HG03457 (cell line): ENCODE results near the gene SLC4A9.
"Not testable (repeated sequence)": the region's sequence is repeated elsewhere in the genome, so short reads cannot be mapped to it uniquely, and the experiment has no call there.

ENCODE experiments used
- ATAC-seq: cut with Tn5 transposase; IDR thresholded peaks from one replicate; pipeline ENCODE4 v1.9.1; 2021; ENCODE audit warnings: moderate number of reproducible peaks; ENCODE audit not compliant: unreplicated experiment

Gene SLC4A9

DNA sequence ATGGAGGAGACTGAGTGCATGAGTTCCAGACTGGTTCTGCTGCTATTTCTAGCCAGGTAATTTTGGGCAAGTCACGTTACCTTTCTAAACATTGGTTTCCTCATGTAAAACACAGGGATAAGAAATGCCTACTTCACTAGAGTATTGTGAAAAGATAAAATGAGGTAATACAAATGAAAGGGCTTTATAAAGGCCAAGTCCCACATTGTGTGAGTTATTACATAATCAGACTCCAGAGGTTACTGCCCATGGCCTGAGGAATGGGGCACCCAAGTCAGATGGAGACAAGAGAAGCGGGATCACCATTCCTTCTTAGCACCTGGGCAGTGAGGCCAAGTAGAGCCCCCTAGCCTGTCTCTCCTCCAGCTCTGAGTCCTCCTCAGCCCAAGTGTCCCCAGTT lies 21.1 kb upstream of the SLC4A9 start:
- ATAC-seq = no peak

DNA sequence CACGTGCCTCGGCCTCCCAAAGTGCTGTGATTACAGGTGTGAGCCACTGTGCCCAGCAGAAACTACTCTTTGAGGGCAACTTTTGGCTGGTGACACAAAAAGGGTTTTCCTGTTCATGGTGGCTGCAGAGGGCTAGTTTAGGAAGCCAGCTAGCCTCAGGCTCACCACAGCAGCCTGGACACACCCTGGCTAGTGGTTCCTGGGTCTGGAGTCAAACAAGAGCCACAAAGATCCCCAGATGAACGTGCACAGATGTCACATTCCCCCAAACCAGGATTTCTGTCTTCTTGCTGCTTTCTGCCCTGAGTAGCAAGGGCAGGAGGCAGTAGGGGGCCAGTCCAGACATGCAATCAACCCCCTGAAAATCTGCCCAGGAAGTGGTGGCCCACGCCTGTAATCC lies 20.4 kb upstream of the SLC4A9 start:
- ATAC-seq = no peak

DNA sequence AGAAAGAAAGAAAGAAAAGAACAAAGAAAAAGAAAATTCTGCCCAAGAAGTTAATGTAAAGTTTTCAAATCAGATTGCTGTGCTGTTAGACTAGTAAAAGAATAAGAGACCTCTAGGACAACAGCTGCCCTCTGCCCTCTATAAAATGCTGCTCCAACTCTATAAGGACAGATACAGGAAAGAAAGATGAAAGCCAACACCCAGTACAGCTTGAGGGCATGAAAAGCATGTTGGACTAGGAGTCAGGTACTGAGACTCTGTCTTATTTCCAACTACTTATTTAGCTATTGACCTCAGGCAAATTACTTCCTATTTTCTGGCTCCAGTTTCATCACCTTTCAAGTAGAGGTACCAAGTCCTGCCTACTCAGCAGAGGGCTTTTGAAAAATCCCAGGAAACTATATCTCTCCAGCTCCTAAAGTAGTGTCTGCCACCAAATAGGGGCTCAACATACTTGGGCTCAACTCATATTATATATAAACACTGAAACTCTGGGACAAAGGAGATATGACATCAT lies 19.3 kb upstream of the SLC4A9 start:
- no peak for ATAC-seq

DNA sequence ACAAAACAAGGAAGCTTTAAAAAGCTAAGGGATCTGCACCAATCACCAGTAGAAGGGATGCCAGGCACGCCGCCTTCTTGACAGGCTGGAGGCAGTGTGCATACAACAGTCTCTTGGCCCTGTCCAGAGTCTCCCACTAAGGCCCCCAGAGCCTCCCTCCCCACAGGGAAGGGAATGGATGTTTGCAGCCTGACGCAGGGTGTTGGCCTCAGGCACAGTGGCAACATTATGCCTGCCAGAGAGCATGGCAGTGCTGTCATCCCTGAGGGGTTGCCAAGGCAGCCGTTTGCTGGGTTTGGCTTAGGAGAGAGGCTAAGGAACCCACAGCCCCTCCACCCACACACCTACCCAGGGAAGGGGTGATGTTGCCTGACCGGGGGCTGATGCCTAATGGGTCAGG lies 18.4 kb upstream of the SLC4A9 start:
- ATAC-seq = no peak

DNA sequence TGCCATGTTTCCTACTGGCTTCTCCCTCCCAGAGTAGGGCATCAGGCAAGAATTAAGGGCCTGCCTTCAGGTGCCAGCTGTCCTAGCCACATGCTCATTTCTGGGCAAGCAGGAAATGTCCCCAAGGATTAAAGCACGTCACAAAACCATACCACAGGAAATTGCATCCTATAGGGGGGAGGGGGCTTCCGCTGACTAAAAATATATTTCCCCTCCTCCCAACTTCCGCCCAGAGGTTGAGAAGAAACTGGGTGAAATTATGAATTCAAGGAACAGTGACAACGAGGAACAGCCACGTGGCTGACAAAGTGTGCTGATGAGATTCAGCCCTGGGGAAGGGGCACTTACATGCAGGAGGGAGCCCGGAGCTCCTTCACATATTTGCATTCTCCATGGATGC lies 17.7 kb upstream of the SLC4A9 start:
- no peak for ATAC-seq

DNA sequence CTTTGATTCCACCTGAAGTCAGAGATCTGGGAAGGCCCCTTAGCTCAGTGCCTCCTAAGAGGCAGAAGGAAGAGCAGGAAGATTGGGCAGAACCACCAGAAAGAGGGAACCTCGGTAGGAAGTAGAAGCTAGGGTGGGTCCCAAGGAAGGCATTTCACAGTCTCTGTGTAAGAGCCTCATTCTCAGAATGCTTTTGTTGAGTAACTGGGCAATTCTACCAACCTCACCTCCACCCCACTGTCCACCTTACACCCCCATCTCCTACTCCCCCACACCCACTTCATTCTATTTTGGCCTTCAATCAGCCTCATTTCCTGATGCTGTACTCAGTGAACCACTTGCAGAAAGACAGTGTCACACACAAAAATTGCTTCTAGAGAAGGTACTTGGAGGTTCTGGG lies 17.1 kb upstream of the SLC4A9 start:
- no peak for ATAC-seq

DNA sequence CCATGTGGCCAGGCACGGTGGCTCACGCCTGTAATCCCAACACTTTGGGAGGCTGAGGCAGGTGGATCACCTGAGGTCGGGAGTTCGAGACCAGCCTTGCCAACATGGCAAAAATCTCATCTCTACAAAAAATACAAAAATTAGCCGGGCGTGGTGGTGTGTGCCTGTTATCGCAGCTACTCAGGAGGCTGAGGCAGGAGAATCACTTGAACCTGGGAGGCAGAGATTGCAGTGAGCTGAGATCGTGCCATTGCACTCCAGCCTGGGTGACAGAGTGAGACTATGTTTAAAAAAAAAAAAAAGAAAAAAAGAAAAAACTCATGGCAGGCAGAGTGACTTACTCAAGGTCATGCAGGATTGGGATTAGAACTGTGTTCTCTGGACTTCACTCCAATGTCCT lies 16.1 kb upstream of the SLC4A9 start:
- ATAC-seq = not testable (repeated sequence)

DNA sequence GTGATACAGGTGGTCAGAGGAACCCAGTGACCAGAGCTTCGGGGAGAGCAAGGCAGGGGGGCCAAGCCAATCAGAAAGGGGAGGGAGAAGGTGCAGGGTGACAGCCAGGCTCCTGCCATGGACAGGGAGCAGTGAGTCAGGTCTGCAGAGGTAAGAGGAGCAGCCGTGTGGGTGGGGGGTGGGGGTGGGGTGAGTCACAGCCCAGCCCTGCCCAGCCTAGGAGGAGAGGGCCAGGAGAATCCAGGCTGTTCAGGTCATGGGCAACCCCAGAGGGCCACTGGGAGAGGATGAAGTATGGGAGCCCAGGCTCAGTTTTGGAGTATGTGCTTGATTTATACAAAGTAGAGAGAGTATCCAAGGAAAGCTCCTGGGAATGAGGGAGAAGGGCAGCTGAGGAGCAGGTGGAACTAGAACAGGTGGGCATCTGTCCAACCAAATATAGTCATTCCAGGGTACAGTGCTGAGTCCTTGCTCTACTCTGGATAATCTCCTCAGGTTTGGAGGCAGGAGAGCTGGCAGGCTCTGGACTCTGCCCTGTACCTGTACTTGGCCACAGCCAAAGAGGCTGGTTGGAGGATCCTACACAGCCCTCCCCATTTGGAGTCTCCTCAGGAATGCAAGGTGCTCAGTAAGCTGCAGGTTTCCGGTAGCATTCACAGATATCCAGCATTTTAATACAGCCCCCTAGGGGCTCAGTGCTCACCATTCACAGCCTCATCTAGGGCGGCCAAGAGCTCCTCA lies 15.1 kb upstream of the SLC4A9 start:
- ATAC-seq = no peak

DNA sequence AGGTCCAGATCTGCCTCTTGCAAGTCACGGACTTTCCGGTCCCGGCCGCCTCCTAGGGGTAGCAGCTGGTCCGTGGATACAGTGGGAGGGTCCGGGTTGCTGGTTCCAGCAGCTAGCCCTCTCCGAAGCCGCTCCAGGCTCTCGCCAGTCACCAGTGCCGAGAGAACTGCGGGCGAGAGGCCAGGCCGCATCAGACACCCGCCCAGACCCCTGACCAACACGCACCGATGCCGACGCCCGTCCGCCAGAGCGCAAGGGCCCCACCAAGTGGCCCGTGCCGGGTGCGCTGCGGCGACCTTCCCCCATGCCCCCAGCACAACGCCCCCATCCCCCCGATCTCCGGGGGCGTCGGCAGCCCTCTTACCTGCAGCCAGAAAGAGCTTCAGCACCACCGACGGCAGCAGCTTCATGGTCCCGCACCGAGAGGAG lies 14.1 kb upstream of the SLC4A9 start:
- peak; percentile 4 for ATAC-seq

DNA sequence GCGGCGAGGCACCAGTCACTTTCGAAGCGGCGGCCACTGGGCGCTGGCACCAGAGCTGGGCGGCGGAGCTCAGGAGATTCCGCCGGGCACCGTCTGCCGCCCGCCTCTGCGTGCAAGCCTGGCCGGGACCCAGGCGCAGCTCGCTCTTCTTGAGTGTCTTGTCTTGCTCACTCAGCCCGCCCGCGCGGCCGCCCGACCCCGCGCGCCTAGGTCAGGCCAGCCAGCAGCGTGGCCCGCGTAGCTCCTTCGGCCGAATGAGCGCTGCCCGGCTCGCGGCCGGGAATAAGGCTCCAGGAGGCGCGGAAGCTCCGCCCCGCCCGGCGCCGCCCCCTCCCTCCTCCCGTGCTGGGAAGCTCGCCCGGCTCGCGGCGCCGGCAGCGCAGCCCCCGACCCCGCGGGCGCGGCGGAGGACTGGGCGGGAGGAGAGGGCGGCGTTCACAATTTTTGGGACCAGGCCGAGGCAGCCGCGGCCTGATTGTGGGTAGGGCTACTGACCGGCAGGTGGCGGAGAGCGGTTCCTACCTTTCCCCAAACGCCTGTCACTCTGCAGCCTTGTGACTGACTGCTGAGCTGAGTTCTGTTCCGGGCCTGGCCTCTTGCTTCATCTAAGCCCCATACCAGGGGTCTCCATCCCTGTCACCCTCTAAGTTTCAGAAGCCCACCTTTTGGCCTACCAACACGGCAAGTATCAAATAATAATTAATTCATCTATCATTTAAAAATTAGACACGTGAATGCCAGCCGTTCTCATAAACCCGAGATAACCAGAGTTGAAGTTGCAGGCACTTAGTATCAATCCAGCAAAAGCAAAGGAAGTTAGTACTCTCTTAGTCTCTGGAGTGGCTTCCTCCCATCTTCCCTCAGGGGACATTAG lies 13.4 kb upstream of the SLC4A9 start, which contains the start of gene HBEGF:
HBEGF (minus strand) TSS at position 256 of the 874 bp plus-strand sequence. CDS start 275 bp downstream, outside the sequence.
- ATAC-seq = peak; percentile 56

DNA sequence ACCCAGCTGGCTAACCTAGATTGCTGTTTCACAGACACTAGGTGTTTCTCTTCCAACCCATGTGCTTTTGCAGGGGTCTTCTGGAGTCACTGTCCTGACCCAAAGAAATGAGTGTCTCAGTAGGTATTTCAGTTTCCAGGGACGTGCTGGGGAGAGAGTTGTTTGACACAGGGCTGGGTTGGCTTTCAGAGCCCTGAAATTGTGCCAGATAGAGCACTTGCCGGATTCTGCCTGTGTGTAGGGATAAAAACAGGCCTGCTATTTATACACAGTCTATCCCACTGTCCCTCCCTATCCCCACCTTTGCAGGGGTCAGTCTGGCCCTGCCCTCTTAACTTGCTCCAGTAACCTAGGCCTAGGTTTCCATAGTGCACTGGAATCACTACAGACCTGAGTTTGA lies 12.6 kb upstream of the SLC4A9 start:
- no peak for ATAC-seq

DNA sequence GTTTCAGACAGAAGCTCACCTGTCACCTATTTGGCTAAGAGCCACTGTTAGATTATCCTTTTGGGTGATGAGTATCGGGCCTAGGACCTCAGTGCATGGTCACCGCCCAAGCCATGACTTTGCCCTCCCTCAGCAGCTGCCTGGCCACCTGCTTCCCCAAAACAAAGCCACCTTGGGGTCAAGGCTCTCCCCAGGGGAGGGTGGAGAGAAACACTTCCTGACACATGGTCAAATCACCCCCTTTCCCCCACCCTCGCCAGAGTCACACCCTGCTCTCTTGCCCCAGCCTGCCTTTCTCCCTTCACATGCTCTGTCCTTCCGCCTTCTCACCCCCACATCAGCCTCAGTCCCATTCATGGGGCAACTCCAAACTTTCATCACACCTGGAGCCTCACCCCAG lies 11.9 kb upstream of the SLC4A9 start:
- no peak for ATAC-seq

DNA sequence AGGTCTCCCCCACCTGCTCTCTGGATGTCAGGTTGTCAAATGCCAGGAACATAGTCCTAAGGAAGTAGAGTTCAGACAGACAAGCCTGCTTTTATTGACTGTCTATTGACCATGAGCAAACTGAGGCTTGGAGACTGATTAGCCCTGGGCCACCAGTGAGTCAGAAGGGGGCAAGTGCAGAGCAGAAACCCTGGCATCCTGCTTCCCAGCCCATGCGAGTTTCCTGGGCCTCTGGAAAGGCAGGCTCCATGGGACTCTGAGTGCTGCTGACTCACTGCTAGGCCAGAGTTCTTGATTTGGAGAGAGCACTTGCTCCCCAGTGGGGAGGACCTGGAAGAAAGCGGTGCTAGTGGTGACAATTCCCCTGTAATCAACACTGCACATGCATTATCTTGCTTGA lies 10.8 kb upstream of the SLC4A9 start:
- no peak for ATAC-seq

DNA sequence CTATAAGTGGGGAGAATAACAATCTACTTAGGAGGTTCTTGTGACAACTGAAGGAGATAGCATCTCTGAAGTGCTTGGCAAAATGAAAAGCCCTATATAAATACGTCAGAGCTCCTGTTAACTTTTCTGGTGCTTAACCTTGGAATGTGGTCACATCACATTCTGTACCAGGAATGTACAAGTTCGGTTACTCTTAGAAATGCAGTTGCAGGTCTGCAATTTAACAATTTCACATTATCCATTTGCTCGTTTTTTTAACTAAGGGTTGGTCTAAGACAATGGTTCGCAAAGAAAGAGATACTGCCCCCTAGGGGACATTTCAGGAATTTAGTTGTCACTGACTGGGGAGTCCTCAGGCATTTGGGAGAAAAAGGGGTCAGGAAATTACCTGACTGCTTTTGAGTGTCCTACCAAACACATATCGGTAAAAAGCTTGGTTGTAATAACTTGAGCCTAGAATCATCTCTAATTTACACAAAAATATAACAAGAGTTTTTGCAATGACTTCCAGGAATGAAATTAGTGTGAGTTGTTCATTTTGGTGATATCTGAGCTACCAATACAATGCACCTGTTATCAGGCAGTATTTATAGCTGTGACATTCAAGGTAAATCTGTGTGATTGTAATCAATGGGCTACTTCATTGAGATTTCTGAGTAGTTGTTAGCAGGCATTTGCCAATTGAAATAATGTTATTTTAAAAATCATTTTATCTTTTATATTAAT lies 8.2 kb upstream of the SLC4A9 start:
- ATAC-seq = peak; percentile 52

DNA sequence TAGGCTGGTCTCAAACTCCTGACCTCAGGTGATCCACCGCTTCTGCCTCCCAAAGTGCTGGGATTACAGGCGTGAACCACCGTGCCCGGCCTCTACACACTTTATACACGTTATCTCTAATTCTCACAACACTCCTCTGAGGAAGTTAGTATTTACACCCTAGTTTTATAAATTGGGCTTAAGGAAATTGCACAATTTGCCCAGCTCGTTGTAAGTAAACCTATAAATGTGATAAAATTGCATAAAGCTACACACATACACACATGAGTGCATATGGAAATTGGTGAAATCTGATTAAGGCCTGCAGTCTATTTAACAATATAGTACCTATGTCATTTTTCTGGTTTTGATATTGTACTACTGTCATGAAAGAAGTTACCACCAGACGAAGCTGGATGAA lies 4.4 kb upstream of the SLC4A9 start:
- ATAC-seq = no peak

DNA sequence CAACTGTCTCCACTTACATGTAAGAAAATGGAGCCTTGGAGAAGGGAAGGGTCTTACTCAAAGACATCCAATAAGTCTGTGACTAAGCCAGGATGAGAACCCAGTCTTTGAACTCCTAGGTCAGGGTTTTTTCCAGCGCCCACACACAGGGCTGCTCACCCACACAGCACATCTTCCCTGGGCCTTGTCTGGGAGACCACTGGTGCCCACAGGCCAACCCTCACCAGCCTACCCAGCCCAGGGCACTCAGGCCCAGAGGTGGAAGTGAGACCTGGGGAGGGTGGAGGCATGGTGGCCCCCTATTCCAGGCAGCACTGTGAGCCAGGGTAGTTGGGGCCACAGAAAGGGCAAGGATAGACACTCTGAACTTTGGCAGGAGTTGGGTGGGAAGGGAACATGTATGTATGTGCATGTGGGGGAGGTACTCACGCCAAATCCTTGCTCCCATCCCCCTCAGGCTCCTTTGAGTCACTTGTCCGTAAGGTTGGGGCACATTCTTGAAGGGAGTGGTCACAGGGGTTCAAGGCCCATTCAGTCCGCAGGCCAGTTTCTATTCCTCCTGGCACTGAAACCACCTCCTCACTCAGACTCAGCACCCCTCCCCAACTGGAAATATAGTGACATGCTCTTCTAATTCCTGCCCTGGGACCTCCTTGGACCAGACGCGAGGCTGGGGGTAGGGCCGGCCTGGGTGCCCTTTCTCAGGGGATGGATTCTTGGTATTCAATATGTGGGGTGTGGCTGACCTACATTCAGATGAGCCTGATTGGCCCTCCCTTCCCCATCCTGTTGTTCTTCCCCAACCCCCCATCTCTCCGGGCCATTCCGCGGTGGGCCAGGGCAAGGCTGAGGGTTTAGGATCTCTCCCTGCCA lies 2.9 kb upstream of the SLC4A9 start:
- ATAC-seq = no peak

DNA sequence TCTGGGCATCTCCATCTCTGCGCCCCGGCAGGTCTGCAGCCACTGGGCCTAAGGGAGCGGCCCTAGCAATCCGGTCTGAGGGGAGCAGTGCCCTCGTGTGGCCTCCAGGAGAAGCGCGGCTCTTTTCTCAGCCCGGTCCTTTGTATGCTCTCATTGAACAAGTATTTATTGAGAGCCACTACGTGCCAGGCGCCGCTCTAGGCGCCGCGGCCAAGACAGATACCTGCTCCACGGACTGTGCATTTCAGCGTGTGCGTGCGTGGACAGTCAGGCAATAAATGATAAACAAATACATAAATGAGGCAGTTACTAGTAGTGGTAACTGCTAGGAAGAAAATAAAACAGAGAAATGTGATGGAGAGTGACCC lies 2.3 kb upstream of the SLC4A9 start:
- ATAC-seq = peak; percentile 86

DNA sequence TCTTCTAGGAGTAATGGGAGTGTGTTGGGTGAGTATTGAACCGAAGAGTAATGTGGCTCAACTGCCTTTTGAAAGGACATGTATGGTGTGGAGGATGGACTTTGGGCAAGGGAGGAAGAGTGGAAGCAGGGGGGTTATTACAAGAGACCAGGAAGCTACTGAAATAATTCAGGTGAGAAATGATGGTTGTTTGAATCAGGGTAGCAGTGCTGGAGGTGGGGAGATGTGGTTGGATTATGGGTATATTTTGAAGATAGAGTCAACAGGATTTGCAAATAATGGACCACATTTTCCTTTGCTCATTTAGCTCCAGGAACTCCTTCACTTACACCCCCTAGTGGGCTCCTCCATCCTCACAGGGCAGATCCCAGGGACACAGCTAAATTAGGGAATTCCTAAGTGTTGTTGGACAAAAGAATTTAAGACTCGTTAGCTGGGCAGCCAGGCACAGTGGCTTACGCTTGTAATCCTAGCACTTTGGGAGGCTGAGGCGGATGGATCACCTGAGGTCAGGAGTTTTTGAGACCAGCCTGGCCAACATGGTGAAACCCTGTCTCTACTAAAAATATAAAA lies 1.2 kb upstream of the SLC4A9 start:
- no peak for ATAC-seq

DNA sequence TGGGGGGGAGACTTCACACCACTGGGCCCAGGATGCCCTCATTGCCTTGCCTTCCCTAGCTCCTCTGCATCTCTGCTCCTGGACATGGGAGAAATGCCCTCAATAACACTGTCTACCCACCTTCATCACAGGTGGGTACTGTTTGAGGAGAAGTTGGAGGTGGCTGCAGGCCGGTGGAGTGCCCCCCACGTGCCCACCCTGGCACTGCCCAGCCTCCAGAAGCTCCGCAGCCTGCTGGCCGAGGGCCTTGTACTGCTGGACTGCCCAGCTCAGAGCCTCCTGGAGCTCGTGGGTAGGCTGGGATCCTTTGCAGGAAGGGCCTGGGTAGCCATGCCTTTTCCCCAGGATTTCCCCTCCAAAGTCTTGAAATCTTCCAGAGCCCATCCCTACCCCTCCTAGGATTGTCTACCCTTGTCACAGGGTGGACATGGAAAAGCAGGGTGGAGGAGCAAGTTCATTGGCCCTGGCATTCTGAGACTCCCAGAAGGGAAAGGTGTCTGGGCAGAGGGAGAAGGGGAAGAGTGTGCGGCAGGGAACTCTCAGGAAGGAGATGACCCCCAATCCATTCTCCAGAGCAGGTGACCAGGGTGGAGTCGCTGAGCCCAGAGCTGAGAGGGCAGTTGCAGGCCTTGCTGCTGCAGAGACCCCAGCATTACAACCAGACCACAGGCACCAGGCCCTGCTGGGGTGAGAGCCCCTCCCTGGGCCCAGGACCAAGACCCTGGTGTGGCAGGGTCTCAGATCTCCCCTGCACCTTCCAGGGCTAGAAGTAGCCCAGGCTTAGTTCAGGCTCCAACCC lies 886 bp downstream of the SLC4A9 start:
- no peak for ATAC-seq
